Stimulated activated CD4-positive, alpha-beta T cell treated with anti-CD3 and anti-CD28 coated beads, TNF-alpha, amount 100 ng/mL, for 48 hours (primary cell): ENCODE results near the gene LAYN.

ENCODE experiments used
- DNase-seq, 3 donors: peaks; one replicate each; pipeline ENCODE4 v3.0.0-alpha.2; 2020; ENCODE audit warnings: low read depth in 3 of 3

The LAYN gene

GRCh38 chr11:111540114-111540936 is at the start of gene LAYN:
TSS of gene LAYN (plus strand) at chr11:111540720. CDS start at chr11:111540844, 124 bp downstream.
- no peak for DNase-seq

- no peak for DNase-seq
These were observed 46.5 kb upstream of the LAYN start for GRCh38 chr11:111494040-111494439.

- no peak for DNase-seq
These were observed 41.0 kb upstream of the LAYN start for GRCh38 chr11:111499483-111499882.

- DNase-seq: no peak
These were observed 40.0 kb upstream of the LAYN start for GRCh38 chr11:111500481-111500880.

- no peak for DNase-seq
These were observed 37.9 kb upstream of the LAYN start for GRCh38 chr11:111502611-111503010.

GRCh38 chr11:111510311-111510710 is 30.2 kb upstream of the LAYN start:
- DNase-seq: no peak

GRCh38 chr11:111512296-111513239 is 28.0 kb upstream of the LAYN start, which contains the start of gene BTG4:
TSS of gene BTG4 (minus strand) at chr11:111512386. CDS start at chr11:111498776, 13,610 bp downstream.
- DNase-seq: no peak

- DNase-seq: no peak
These were observed 27.3 kb upstream of the LAYN start for GRCh38 chr11:111513240-111513605.

GRCh38 chr11:111514216-111515031 is 26.1 kb upstream of the LAYN start, which contains the start of gene HOATZ:
TSS of gene HOATZ (plus strand) at chr11:111514778. CDS start at chr11:111514785, 7 bp downstream.
- no peak for DNase-seq

- no peak for DNase-seq
These were observed 24.9 kb upstream of the LAYN start for GRCh38 chr11:111515591-111515990.

GRCh38 chr11:111518668-111519067 is 21.9 kb upstream of the LAYN start:
- no peak for DNase-seq

- DNase-seq: no peak
These were observed 20.0 kb upstream of the LAYN start for GRCh38 chr11:111520560-111520959.

- no peak for DNase-seq
These were observed 19.4 kb upstream of the LAYN start for GRCh38 chr11:111521135-111521534.

- DNase-seq: no peak
These were observed 18.1 kb upstream of the LAYN start for GRCh38 chr11:111522426-111522825.

- no peak for DNase-seq
These were observed 17.2 kb upstream of the LAYN start for GRCh38 chr11:111523343-111523742.

GRCh38 chr11:111524056-111524455 is 16.5 kb upstream of the LAYN start:
- no peak for DNase-seq

- DNase-seq: no peak
These were observed 15.1 kb upstream of the LAYN start for GRCh38 chr11:111525456-111525855.

- no peak for DNase-seq
These were observed 14.0 kb upstream of the LAYN start for GRCh38 chr11:111526501-111526900.

GRCh38 chr11:111527279-111527678 is 13.2 kb upstream of the LAYN start:
- DNase-seq: no peak

- DNase-seq: no peak
These were observed 12.0 kb upstream of the LAYN start for GRCh38 chr11:111528557-111528956.

- DNase-seq: no peak
These were observed 10.4 kb upstream of the LAYN start for GRCh38 chr11:111530091-111530490.

- no peak for DNase-seq
These were observed 9.4 kb upstream of the LAYN start for GRCh38 chr11:111531136-111531535.
